Sigmoid colon (tissue), 4 donors: ENCODE results near the gene TANC2.

Source experiments
- CTCF ChIP-seq, 4 experiments: fragments of 450-650 bp in 3 of 4; fragments of 200-600 bp in 1 of 4; IDR thresholded peaks; one replicate each; pipeline ENCODE4 v1.5.1; 2016 to 2019; ENCODE audit warnings: antibody characterized with exemption in 4 of 4, mild to moderate bottlenecking in 3 of 4, moderate library complexity in 2 of 4
- EP300 ChIP-seq, 4 donors: sonication (generic); formaldehyde crosslinking; IDR thresholded peaks; one replicate each; pipeline ENCODE4 v1.6.1; 2017; ENCODE audit warnings: antibody characterized with exemption in 4 of 4
- POLR2A ChIP-seq, 2 donors: fragments of 450-650 bp; IDR thresholded peaks; one replicate each; pipeline ENCODE4 v1.6.1; 2016; ENCODE audit warnings: antibody characterized with exemption in 2 of 2, mild to moderate bottlenecking in 2 of 2, moderate library complexity in 2 of 2

- TF ChIP-seq CTCF (IDR thresholded peaks at IDR 0.05) (no peak), POLR2A (IDR thresholded peaks at IDR 0.05) (no peak), EP300 (IDR thresholded peaks at IDR 0.05) (no peak)
Measured at GRCh38 chr17:62919388-62919787, 46.6 kb upstream of the TANC2 start.
